ENCODE results near the gene CIB2. TPM values are rescaled to one million over a fixed set of nuclear protein-coding genes. Genes with fewer than 3 reads are reported as not detected.
A peak's percentile ranks its signal among the peaks of the same experiment; 100 is the strongest.

CIB2 gene
- total RNA-seq, 4 donors from 2014 or later, result 2.0 to 8.5 (median 6.5) TPM

DNA sequence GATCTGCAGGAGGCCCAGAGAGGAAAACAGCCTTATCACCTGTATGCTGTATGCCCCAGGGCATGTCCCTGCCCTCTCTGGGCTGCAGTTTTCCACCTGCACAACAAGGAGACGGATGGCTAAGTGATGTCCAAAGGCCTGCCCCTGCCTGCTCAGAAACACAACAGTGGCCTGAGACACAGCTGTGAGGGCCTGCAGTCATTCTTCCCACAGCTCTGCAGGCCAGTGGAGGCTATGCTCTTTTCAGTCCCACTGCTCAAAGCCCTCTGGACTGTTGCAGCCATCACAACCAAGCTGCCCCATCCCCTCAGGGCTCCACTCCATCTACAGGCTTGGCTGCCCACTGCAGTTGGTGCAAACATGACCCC lies 48.5 kb downstream of the CIB2 start:
- peaks cover 18% of the 10 kb centered on the region for H3K4me1 ChIP-seq
- no peak overlapping the region for H3K4me3 ChIP-seq
- no peak for TF ChIP-seq POLR2A (IDR thresholded peaks at IDR 0.05)
- H3K9me3 ChIP-seq, result no peaks in the 10 kb centered on the region
- WGBS, result 100% methylated on average over 1 of the region's 1 CpG
- H3K27ac ChIP-seq, result no peak overlapping the region
- H3K36me3 ChIP-seq, result no peaks in the 10 kb centered on the region
- H3K27me3 ChIP-seq, result no peaks in the 10 kb centered on the region
- peak in 1 of 2 donors; percentile 54 for DNase-seq (ENCODE audit: low spot score in 2 of 2)

DNA sequence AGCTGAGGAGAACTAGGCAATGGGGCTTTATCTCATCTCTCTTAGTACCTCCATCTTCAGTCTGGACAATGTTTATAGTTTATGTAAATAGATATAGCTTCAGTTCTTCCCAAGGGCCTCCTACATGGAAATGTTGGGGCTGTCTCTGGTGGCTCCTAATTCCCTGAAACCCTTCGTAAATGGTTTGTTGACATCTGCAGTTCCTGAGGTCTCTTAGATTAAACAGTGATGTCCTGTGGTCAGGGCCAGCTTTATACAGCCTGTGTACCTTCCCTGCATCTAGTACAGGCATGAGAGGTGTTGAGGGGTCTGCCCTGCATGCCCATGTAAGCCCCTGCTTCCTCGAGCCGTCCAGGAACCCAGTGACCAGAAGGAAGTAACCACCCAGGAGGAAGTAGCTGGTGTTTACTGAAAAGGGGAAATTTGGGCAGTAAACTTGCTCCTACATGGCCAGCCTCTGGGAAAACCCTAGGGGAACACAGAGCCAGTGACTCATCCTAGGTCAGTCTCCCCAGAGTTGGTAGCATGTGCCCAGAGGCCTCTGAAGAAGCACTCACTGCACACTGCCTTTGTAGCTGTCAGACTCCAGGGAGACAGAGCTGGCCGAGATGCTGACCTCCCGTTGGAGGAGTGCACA lies 49.0 kb downstream of the CIB2 start:
- peak in 1 of 2 donors; percentile 49 for DNase-seq (ENCODE audit: low spot score in 2 of 2)
- no peaks in the 10 kb centered on the region for H3K36me3 ChIP-seq
- WGBS, result 74% methylated on average over 5 of the region's 5 CpGs
- H3K27ac ChIP-seq, result no peak overlapping the region
- TF ChIP-seq POLR2A (IDR thresholded peaks at IDR 0.05) (no peak), EP300 (IDR thresholded peaks at IDR 0.05) (no peak), POLR2AphosphoS5 (IDR thresholded peaks at IDR 0.05) (no peak)
- TF ChIP-seq, protein P1, sequence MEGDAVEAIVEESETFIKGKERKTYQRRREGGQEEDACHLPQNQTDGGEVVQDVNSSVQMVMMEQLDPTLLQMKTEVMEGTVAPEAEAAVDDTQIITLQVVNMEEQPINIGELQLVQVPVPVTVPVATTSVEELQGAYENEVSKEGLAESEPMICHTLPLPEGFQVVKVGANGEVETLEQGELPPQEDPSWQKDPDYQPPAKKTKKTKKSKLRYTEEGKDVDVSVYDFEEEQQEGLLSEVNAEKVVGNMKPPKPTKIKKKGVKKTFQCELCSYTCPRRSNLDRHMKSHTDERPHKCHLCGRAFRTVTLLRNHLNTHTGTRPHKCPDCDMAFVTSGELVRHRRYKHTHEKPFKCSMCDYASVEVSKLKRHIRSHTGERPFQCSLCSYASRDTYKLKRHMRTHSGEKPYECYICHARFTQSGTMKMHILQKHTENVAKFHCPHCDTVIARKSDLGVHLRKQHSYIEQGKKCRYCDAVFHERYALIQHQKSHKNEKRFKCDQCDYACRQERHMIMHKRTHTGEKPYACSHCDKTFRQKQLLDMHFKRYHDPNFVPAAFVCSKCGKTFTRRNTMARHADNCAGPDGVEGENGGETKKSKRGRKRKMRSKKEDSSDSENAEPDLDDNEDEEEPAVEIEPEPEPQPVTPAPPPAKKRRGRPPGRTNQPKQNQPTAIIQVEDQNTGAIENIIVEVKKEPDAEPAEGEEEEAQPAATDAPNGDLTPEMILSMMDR (IDR thresholded peaks at IDR 0.05), result no peak
- H3K4me1 ChIP-seq, result peaks cover 19% of the 10 kb centered on the region
- H3K4me3 ChIP-seq, result no peak overlapping the region
- no peaks in the 10 kb centered on the region for H3K27me3 ChIP-seq
- no peaks in the 10 kb centered on the region for H3K9me3 ChIP-seq

DNA sequence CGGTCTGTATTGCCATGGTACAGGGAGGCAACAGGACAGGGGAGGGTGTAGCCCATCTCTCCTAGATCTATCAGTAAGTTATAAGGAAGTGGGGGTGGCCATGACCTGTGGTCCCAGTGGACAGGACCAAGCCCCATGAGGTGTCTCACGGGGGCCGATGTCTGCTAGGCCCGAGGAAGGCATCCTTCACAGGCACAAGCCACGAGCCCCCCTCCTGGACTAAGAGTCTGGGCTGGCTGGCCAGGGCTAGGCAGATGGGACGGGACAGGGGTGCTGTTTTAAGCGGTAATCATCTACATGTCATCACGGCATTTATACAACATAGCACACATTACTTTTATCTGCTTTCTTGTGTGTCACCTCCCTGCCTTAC lies 51.2 kb downstream of the CIB2 start:
- peak in 1 of 2 donors; percentile 57 for DNase-seq (ENCODE audit: low spot score in 2 of 2)
- H3K27ac ChIP-seq, result no peak overlapping the region
- no peak overlapping the region for H3K4me3 ChIP-seq
- WGBS, result 93% methylated on average over 8 of the region's 8 CpGs
- H3K9me3 ChIP-seq, result no peaks in the 10 kb centered on the region
- no peaks in the 10 kb centered on the region for H3K27me3 ChIP-seq
- TF ChIP-seq POLR2A (IDR thresholded peaks at IDR 0.05), result no peak
- TF ChIP-seq, protein P1 (IDR thresholded peaks at IDR 0.05), result no peak
- no peak for TF ChIP-seq EP300 (IDR thresholded peaks at IDR 0.05)
- no peak for TF ChIP-seq POLR2AphosphoS5 (IDR thresholded peaks at IDR 0.05)
- H3K4me1 ChIP-seq, result peaks cover 39% of the 10 kb centered on the region
- H3K36me3 ChIP-seq, result no peaks in the 10 kb centered on the region

DNA sequence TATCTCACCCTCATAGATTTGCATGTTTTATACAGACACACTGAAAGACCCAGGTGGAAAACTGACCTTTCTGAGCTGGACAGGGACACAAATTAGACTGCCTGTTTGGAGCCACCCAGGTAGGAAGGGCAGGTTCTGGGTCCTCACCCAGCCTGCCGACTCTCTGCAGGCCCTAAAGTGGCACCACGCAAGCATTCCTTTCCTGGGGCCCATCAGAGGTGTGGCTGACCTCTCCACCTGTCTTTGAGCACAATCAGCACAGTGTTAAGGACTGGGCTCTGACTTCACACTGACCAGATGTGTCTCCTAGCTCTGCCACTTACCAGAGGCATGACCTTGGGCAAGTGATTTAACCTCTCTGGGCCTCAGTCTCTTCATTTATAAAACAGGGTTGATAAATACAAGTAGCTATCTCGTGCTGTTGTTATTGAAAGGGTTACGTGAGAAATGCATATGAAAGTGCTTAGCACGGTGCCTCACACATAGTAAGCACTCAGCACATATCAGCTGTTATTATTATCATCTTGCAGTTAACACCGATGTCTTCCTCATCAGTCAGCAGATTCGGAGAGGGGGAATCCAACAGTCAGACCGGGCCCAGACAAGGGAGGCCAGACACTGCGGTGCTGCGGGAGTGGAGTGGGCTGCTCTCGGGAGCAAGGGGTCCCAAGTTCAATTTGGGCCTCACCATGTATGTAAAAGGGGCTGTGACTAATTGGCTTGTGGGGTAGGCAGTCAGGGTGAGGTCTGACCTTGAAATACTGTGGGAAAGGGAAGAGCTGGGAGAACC lies 51.8 kb downstream of the CIB2 start:
- Histone ChIP-seq H3K36me3 (no peaks in the 10 kb centered on the region), H3K27ac (no peak overlapping the region), H3K9me3 (no peaks in the 10 kb centered on the region), H3K4me3 (no peak overlapping the region), H3K4me1 (peaks cover 43% of the 10 kb centered on the region), H3K27me3 (no peaks in the 10 kb centered on the region)
- 96% methylated on average over 11 of the region's 11 CpGs for WGBS
- no peak for DNase-seq (ENCODE audit: low spot score in 2 of 2)
- TF ChIP-seq, protein P1 (IDR thresholded peaks at IDR 0.05), result no peak
- no peak for TF ChIP-seq POLR2A (IDR thresholded peaks at IDR 0.05)

DNA sequence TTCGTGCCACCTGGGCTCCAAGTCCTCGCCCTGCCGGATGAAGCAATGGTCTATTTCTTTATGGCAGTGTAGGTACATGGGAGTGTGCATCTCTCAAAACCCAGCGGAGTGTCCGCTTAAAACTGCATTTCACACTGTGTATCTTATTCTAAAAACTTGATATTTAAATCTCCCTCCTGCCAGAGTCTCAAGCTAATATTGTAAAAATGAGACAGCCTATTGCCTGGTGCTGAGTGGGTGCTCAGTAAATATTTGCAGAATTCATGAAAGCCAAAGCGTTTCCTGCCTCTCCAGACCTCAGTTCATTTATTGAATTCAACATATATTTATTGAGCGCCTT lies 53.4 kb downstream of the CIB2 start:
- H3K9me3 ChIP-seq, result no peaks in the 10 kb centered on the region
- TF ChIP-seq POLR2AphosphoS5 (IDR thresholded peaks at IDR 0.05), result no peak
- TF ChIP-seq, protein P1 (IDR thresholded peaks at IDR 0.05), result no peak
- no peak for TF ChIP-seq POLR2A (IDR thresholded peaks at IDR 0.05)
- TF ChIP-seq EP300 (IDR thresholded peaks at IDR 0.05), result no peak
- no peaks in the 10 kb centered on the region for H3K27me3 ChIP-seq
- no peaks in the 10 kb centered on the region for H3K36me3 ChIP-seq
- DNase-seq (ENCODE audit: low spot score in 2 of 2), result no peak
- H3K4me3 ChIP-seq, result peak overlapping the region; percentile 94
- H3K27ac ChIP-seq, result peak overlapping the region; percentile 93
- H3K4me1 ChIP-seq, result peaks cover 50% of the 10 kb centered on the region
- WGBS, result 20% methylated on average over 7 of the region's 7 CpGs

Data from suprapubic skin (tissue), 4 donors.